Gastrocnemius medialis (tissue), 4 donors: ENCODE results near the gene CDH4.

ENCODE experiments used
- CTCF ChIP-seq, 5 experiments: fragments of 450-650 bp in 3 of 5; fragments of 200-600 bp in 2 of 5; sonication (generic) in 2 of 5; IDR thresholded peaks in 4 of 5; conservative IDR thresholded peaks in 1 of 5; 1 replicate in 4 of 5; 2 replicates in 1 of 5; pipeline ENCODE4 v1.5.1; 2016 to 2019; ENCODE audit warnings: antibody characterized with exemption in 5 of 5, mild to moderate bottlenecking in 3 of 5, moderate library complexity in 3 of 5
- POLR2A ChIP-seq, 2 donors: fragments of 450-650 bp; IDR thresholded peaks; one replicate each; pipeline ENCODE4 v1.6.1; 2017; ENCODE audit warnings: antibody characterized with exemption in 2 of 2, mild to moderate bottlenecking in 2 of 2, moderate library complexity in 2 of 2

- TF ChIP-seq CTCF (IDR thresholded peaks at IDR 0.05 in 4 of 5, conservative IDR thresholded peaks at IDR 0.05 in 1 of 5), result no peak
- TF ChIP-seq POLR2A (IDR thresholded peaks at IDR 0.05), result no peak
These were observed 101.4 kb downstream of the CDH4 start for GRCh38 chr20:61353261-61354000.
